Measurements from ENCODE around the gene KCND1. TPM values are rescaled to one million over a fixed set of nuclear protein-coding genes. Genes with fewer than 3 reads are reported as not detected.

KCND1 gene
- total RNA-seq, 4 donors from 2014 or later = 0.83 to 1.9 (median 1.1) TPM

- Histone ChIP-seq H3K36me3 (peaks cover 0 to 49% (median 41%) of the 10 kb centered on the region in 4 donors), H3K4me3 (no peak overlapping the region), H3K9me3 (no peaks in the 10 kb centered on the region), H3K4me1 (peaks cover 7 to 17% (median 11%) of the 10 kb centered on the region in 4 donors), H3K27me3 (no peaks in the 10 kb centered on the region), H3K27ac (replicated peaks in 1 of 4) (no peak overlapping the region)
- 38% methylated on average over 1 of the region's 1 CpG for WGBS
- intact Hi-C loops (cut with DNase I) = no loop called here
- no peak for DNase-seq (ENCODE audit: extremely low spot score)
- TF ChIP-seq POLR2AphosphoS5 (IDR thresholded peaks at IDR 0.05) (no peak), POLR2A (IDR thresholded peaks at IDR 0.05; ENCODE audit: low read depth) (no peak), EP300 (IDR thresholded peaks at IDR 0.05) (no peak)
- TF ChIP-seq, protein P1, sequence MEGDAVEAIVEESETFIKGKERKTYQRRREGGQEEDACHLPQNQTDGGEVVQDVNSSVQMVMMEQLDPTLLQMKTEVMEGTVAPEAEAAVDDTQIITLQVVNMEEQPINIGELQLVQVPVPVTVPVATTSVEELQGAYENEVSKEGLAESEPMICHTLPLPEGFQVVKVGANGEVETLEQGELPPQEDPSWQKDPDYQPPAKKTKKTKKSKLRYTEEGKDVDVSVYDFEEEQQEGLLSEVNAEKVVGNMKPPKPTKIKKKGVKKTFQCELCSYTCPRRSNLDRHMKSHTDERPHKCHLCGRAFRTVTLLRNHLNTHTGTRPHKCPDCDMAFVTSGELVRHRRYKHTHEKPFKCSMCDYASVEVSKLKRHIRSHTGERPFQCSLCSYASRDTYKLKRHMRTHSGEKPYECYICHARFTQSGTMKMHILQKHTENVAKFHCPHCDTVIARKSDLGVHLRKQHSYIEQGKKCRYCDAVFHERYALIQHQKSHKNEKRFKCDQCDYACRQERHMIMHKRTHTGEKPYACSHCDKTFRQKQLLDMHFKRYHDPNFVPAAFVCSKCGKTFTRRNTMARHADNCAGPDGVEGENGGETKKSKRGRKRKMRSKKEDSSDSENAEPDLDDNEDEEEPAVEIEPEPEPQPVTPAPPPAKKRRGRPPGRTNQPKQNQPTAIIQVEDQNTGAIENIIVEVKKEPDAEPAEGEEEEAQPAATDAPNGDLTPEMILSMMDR (IDR thresholded peaks at IDR 0.05) = no peak
Observed at GRCh38 chrX:48997865-48998264, 26.2 kb upstream of the KCND1 start.

GRCh38 chrX:48997455-48997854 lies 25.8 kb upstream of the KCND1 start:
- no peak for DNase-seq (ENCODE audit: extremely low spot score)
- WGBS = 81% methylated on average over 3 of the region's 3 CpGs
- Histone ChIP-seq H3K9me3 (no peaks in the 10 kb centered on the region), H3K27me3 (no peaks in the 10 kb centered on the region), H3K36me3 (peaks cover 0 to 53% (median 42%) of the 10 kb centered on the region in 4 donors), H3K4me3 (no peak overlapping the region), H3K27ac (replicated peaks in 1 of 4) (no peak overlapping the region), H3K4me1 (peaks cover 7 to 17% (median 11%) of the 10 kb centered on the region in 4 donors)
- intact Hi-C loops (cut with DNase I) = no loop called here
- TF ChIP-seq POLR2A (IDR thresholded peaks at IDR 0.05; ENCODE audit: low read depth) (no peak), EP300 (IDR thresholded peaks at IDR 0.05) (no peak), POLR2AphosphoS5 (IDR thresholded peaks at IDR 0.05) (no peak)
- TF ChIP-seq, protein P1 (IDR thresholded peaks at IDR 0.05) = no peak

- Histone ChIP-seq H3K27me3 (no peaks in the 10 kb centered on the region), H3K27ac (replicated peaks in 1 of 4) (no peak overlapping the region), H3K4me1 (peaks cover 7 to 17% (median 11%) of the 10 kb centered on the region in 4 donors), H3K4me3 (no peak overlapping the region), H3K9me3 (no peaks in the 10 kb centered on the region), H3K36me3 (peaks cover 0 to 58% (median 42%) of the 10 kb centered on the region in 4 donors)
- intact Hi-C loops (cut with DNase I) = no loop called here
- DNase-seq (ENCODE audit: extremely low spot score) = no peak
- TF ChIP-seq, protein P1 (IDR thresholded peaks at IDR 0.05) = no peak
- TF ChIP-seq POLR2A (IDR thresholded peaks at IDR 0.05; ENCODE audit: low read depth) (no peak), POLR2AphosphoS5 (IDR thresholded peaks at IDR 0.05) (no peak), EP300 (IDR thresholded peaks at IDR 0.05) (no peak)
- WGBS = 65% methylated on average over 6 of the region's 6 CpGs
Observed at GRCh38 chrX:48996969-48997368, 25.3 kb upstream of the KCND1 start.

- no peaks in the 10 kb centered on the region for H3K4me1 ChIP-seq
- peaks cover 0 to 83% (median 54%) of the 10 kb centered on the region in 4 donors for H3K36me3 ChIP-seq
Observed at GRCh38 chrX:48992341-48992740, 20.7 kb upstream of the KCND1 start.

More at GRCh38 chrX:48992341-48992740, 20.7 kb upstream of the KCND1 start:
- intact Hi-C loops (cut with DNase I) = no loop called here
- TF ChIP-seq EP300 (IDR thresholded peaks at IDR 0.05) (no peak), POLR2AphosphoS5 (IDR thresholded peaks at IDR 0.05) (no peak), POLR2A (IDR thresholded peaks at IDR 0.05; ENCODE audit: low read depth) (no peak)
- TF ChIP-seq, protein P1 (IDR thresholded peaks at IDR 0.05) = no peak
- no peak for DNase-seq (ENCODE audit: extremely low spot score)
- no peak overlapping the region for H3K4me3 ChIP-seq
- H3K27me3 ChIP-seq = no peaks in the 10 kb centered on the region
- H3K9me3 ChIP-seq = no peaks in the 10 kb centered on the region
- H3K27ac ChIP-seq (replicated peaks in 1 of 4) = no peak overlapping the region
